MM.1S (cell line): ENCODE measurements around the gene THAP2.

ENCODE experiments used
- CTCF ChIP-seq: fragments of 300-600 bp; sonication (generic); IDR thresholded peaks from 2 replicates; pipeline ENCODE4 v1.5.1; 2016; ENCODE audit warnings: antibody characterized with exemption, low read length, mixed read lengths
- EZH2phosphoT487 ChIP-seq: fragments of 300-600 bp; sonication (generic); IDR thresholded peaks from 2 replicates; pipeline ENCODE4 v1.6.1; 2018; ENCODE audit warnings: antibody characterized with exemption, low read length

- no peak for TF ChIP-seq CTCF
- no peak for TF ChIP-seq EZH2phosphoT487
These were observed 29.0 kb downstream of the THAP2 start for GRCh38 chr12:71693126-71693525.
